BLaER1 treated with 17β-estradiol and CSF1 and Interleukin-3, amounts not matched to agents 10 nM and 100 nM (cell line): Measurements from ENCODE around the gene PRR5L.

ENCODE experiments used
- H3K27ac ChIP-seq, 11 experiments: shearing (Covaris generic); formaldehyde crosslinking; 2 replicates each; pipeline ENCODE4 v1.8.1; 2022
- H3K27me3 ChIP-seq, 11 experiments: shearing (Covaris generic); formaldehyde crosslinking; 2 replicates each; pipeline ENCODE4 v1.8.1; 2022
- H3K36me3 ChIP-seq, 11 experiments: shearing (Covaris generic); formaldehyde crosslinking; 2 replicates each; pipeline ENCODE4 v1.8.1; 2022
- H3K4me1 ChIP-seq, 10 experiments: shearing (Covaris generic); formaldehyde crosslinking; 2 replicates each; pipeline ENCODE4 v1.8.1; 2022
- H3K4me2 ChIP-seq, 11 experiments: shearing (Covaris generic); formaldehyde crosslinking; 2 replicates each; pipeline ENCODE4 v1.8.1; 2022
- H3K4me3 ChIP-seq, 10 experiments: shearing (Covaris generic); formaldehyde crosslinking; 2 replicates each; pipeline ENCODE4 v1.8.1; 2022
- H3K9ac ChIP-seq, 11 experiments: shearing (Covaris generic); formaldehyde crosslinking; 2 replicates each; pipeline ENCODE4 v1.8.1; 2022
- H3K9me3 ChIP-seq, 11 experiments: shearing (Covaris generic); formaldehyde crosslinking; replicated peaks in 1 of 11; 2 replicates each; pipeline ENCODE4 v1.8.1; 2022
- H4K20me1 ChIP-seq, 11 experiments: shearing (Covaris generic); formaldehyde crosslinking; 2 replicates each; pipeline ENCODE4 v1.8.1; 2022
- Cebpa-rat ChIP-seq, 11 experiments: shearing (Covaris generic); IDR thresholded peaks; 2 replicates each; pipeline ENCODE4 v1.8.1; 2022

Gene PRR5L

DNA sequence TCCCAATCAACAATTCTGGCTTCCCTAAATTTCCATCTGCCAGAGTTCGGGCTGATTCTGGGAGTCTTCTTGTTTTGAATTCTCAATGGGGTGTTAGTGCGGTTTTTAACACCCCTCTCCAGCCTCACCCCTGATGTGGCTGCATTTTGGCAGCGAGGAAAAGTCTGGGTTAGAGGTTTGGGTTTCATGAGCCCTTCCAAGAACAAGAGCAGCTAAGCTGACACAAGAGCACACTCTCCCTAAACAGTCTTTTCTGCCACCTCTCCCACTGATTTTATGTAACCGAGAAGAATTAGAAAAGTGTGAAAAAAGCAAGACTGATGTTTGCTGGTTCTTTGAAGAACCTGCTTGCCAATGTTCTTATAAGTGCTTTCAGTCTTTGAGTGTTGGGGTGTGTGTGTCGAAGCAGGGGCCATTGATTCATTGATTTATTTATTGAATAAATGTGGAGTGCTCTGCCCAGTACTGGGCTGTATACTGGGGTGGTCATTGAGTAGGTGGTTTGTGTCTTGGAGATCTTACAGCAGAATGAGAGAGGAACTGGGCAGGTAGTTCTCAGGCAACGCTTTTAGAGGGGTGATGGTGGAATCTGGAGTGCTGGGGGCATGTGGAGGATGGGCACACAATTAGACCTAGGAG lies 112.5 kb downstream of the PRR5L start:
- TF ChIP-seq Cebpa-rat (IDR thresholded peaks at IDR 0.05): no peak
- peaks cover 12 to 39% (median 24%) of the 10 kb centered on the region in 11 experiments; a peak in 19 of 22 replicates for H3K36me3 ChIP-seq
- H3K4me2 ChIP-seq: peak overlapping the region; percentile 73 to 95 (median 89)
- no peaks in the 10 kb centered on the region for H3K27me3 ChIP-seq
- H4K20me1 ChIP-seq: no peaks in the 10 kb centered on the region
- no peaks in the 10 kb centered on the region for H3K9me3 ChIP-seq
- peak overlapping the region in 10 of 11 experiments; percentile 13 to 63 (median 58); a peak in 17 of 22 replicates for H3K9ac ChIP-seq
- peak overlapping the region in 7 of 10 experiments; percentile 6 to 49 (median 12); a peak in 8 of 20 replicates for H3K4me3 ChIP-seq
- peaks cover 76 to 83% (median 79%) of the 10 kb centered on the region in 10 experiments for H3K4me1 ChIP-seq
- peak overlapping the region in 10 of 11 experiments; percentile 47 to 86 (median 71); a peak in 20 of 22 replicates for H3K27ac ChIP-seq

DNA sequence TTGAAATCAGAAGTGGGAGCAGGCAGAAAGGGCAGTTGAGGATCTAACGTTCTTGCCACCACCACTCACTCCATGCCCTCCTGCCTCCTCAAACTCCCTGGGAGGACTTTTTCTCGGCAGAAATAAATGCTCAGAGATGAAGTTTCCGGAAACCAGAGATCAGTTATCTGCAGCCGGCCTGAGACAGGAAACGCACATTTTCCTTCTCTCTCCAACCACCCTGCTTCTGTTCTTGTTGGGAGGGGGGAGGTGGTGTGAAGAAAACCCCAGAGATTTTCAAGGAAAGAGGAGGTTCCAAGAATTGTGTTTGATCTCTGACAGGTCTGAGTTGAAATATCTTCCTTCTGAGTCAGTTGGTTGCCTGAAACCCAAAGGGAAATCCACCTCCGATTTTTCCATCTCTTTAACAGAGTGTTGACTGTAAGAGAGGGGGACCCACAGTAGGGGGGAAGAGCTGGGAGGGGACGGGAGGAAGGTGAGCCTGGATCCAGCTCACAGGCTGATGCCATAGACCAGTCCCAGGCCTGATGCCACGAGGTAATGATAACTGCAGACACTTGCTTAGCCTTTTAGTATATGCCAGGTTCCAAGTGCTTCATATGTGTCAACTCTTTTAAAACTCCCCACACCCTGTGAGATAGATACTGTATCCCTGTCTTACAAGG lies 113.2 kb downstream of the PRR5L start:
- H3K27ac ChIP-seq: peak overlapping the region in 10 of 11 experiments; percentile 47 to 86 (median 71); a peak in 20 of 22 replicates
- H3K9me3 ChIP-seq: no peaks in the 10 kb centered on the region
- peaks cover 76 to 83% (median 79%) of the 10 kb centered on the region in 10 experiments for H3K4me1 ChIP-seq
- no peaks in the 10 kb centered on the region for H3K27me3 ChIP-seq
- H4K20me1 ChIP-seq: no peaks in the 10 kb centered on the region
- TF ChIP-seq Cebpa-rat (IDR thresholded peaks at IDR 0.05): no peak
- H3K9ac ChIP-seq: peak overlapping the region in 10 of 11 experiments; percentile 13 to 63 (median 58); a peak in 17 of 22 replicates
- H3K4me2 ChIP-seq: peak overlapping the region; percentile 73 to 95 (median 89)
- H3K36me3 ChIP-seq: peaks cover 6 to 33% (median 17%) of the 10 kb centered on the region in 11 experiments; a peak in 19 of 22 replicates
- H3K4me3 ChIP-seq: peak overlapping the region in 7 of 10 experiments; percentile 6 to 49 (median 12); a peak in 8 of 20 replicates

DNA sequence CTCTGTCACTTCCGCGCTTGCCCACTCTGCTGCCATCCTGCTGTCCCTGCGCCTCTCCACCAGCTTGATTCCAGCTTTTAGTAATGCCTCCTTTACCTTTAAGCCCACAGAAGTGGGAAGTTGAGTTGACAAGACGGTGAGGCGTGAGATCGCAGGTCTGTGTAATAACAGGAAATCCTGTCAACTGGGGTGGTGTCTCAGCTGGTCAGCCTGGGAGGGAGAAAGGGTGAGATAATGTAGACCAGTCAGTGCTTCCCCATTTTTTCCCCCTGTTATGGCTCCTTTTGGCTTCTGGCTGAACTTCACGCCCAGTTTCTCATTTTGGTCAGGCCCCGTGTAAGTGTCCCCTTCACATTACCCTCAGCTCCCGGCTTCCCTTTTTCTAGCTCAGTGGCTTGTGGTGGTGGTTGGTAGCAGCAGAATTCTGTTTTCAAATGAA lies 115.1 kb downstream of the PRR5L start:
- peak overlapping the region; percentile 64 to 86 (median 73); a peak in 21 of 22 replicates for H3K27ac ChIP-seq
- H4K20me1 ChIP-seq: no peaks in the 10 kb centered on the region
- peak overlapping the region in 4 of 10 experiments; percentile 3 to 40 (median 14); a peak in 3 of 20 replicates for H3K4me3 ChIP-seq
- TF ChIP-seq Cebpa-rat (IDR thresholded peaks at IDR 0.05): no peak
- H3K4me2 ChIP-seq: peak overlapping the region; percentile 73 to 95 (median 89)
- H3K36me3 ChIP-seq: peaks cover 0 to 21% (median 9%) of the 10 kb centered on the region in 11 experiments; a peak in 14 of 22 replicates
- peak overlapping the region; percentile 1 to 64 (median 41); a peak in 16 of 22 replicates for H3K9ac ChIP-seq
- H3K9me3 ChIP-seq: peaks cover 4 to 9% (median 6%) of the 10 kb centered on the region in 11 experiments; a peak in 15 of 22 replicates
- peaks cover 71 to 73% (median 72%) of the 10 kb centered on the region in 10 experiments for H3K4me1 ChIP-seq
- no peaks in the 10 kb centered on the region for H3K27me3 ChIP-seq

DNA sequence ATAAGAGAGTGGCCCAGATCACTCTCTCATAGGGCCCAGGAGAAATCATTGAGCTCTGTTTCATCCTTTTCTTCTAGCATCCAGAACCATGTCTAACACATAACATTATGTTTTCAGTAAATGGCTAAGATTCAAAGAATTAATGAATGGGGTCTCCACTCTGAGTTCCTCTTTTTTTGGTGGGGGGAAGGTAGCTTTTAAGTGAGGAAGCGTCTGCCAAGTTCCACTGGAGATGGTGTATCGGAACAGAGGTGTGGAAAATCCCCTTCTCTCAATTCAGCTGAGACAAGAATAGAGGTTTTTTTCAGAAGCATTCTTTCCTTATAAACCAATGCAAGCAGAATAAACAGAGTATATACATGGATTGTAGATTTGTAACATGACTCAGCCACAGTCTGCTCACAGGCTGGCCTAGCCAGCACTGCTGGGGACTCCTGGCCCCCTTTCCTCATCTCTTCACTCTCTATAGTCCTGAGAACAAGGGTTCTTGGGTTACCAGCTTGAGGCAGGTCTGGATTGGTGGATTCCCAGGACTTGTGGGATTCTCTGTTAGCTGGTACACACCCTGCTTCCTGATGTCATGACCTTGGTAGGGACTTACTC lies 116.8 kb downstream of the PRR5L start:
- Histone ChIP-seq H3K27ac (peak overlapping the region in 3 of 11 experiments; percentile 31 to 86 (median 67); a peak in 7 of 22 replicates), H3K9ac (peak overlapping the region in 2 of 11 experiments; percentile 27 to 64; a peak in 1 of 22 replicates), H3K4me3 (no peak overlapping the region), H3K27me3 (no peaks in the 10 kb centered on the region), H3K4me2 (peak overlapping the region; percentile 73 to 95 (median 89)), H3K4me1 (peaks cover 55 to 71% (median 62%) of the 10 kb centered on the region in 10 experiments), H4K20me1 (no peaks in the 10 kb centered on the region), H3K9me3 (peaks cover 4 to 9% (median 6%) of the 10 kb centered on the region in 11 experiments; a peak in 15 of 22 replicates), H3K36me3 (peaks cover 8 to 32% (median 20%) of the 10 kb centered on the region in 11 experiments; a peak in 18 of 22 replicates)
- TF ChIP-seq Cebpa-rat (IDR thresholded peaks at IDR 0.05): no peak

DNA sequence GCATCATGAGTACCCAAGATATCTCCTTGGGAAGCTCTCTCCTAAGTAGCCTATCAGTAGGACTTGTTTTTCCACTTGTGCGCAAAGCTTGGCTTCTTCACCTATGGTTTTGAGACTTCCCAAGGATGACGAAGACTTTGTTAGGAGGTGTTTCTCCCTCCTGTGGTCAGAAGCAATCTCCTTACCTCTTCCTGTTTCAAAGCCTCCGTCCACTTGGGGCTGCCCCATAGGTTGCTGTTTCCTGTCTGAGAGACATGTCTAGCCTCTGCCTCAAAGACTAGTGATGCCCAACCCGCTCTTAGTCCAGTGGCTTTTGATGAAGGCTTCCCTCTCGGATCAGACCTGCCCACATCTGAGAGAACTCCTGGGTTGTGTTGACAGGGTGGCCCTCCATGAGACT lies 121.1 kb downstream of the PRR5L start:
- H3K4me2 ChIP-seq: peak overlapping the region in 7 of 11 experiments; percentile 4 to 54 (median 34); a peak in 9 of 22 replicates
- H3K27ac ChIP-seq: no peak overlapping the region
- H4K20me1 ChIP-seq: no peaks in the 10 kb centered on the region
- peaks cover 4 to 9% (median 6%) of the 10 kb centered on the region in 11 experiments; a peak in 15 of 22 replicates for H3K9me3 ChIP-seq
- H3K4me1 ChIP-seq: peaks cover 34 to 59% (median 41%) of the 10 kb centered on the region in 10 experiments
- no peaks in the 10 kb centered on the region for H3K27me3 ChIP-seq
- H3K4me3 ChIP-seq: no peak overlapping the region
- peaks cover 21 to 52% (median 32%) of the 10 kb centered on the region in 11 experiments; a peak in 19 of 22 replicates for H3K36me3 ChIP-seq
- H3K9ac ChIP-seq: no peak overlapping the region
- no peak for TF ChIP-seq Cebpa-rat (IDR thresholded peaks at IDR 0.05)

DNA sequence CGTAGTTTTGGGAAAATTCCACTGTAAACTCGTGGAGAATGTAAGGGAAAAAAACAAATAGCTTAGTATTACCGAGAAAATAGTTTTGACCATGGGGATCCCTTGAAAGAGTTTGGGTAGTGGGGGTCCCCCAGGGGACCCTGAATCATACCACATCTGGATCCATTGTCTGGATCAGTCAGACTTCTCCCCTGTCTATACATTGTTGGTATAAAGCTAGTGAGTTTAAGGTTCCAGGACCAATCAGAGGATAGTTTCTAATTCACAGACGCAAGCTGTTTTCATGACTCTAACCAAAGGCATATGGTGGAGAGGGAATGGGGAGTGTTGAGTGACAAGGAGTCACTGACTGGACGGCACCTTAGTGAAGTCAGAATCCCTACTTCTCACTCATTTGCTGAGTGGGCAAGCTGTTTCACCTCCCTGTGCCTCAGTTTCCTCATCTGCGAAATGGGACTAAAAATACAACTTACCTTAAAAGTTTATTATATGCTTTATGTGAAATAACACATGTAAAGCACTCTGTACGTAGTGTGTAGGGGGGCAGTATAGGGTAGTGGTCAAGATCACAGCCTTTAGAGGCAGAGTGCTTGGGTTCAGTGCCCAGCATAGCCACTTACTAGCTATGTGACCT lies 123.8 kb downstream of the PRR5L start:
- Histone ChIP-seq H3K27me3 (no peaks in the 10 kb centered on the region), H3K9ac (peak overlapping the region in 2 of 11 experiments; percentile 42 to 58; a peak in 2 of 22 replicates), H4K20me1 (no peaks in the 10 kb centered on the region), H3K4me1 (peaks cover 34 to 66% (median 41%) of the 10 kb centered on the region in 10 experiments), H3K36me3 (peaks cover 17 to 72% (median 39%) of the 10 kb centered on the region in 11 experiments; a peak in 18 of 22 replicates), H3K4me3 (no peak overlapping the region), H3K27ac (peak overlapping the region in 3 of 11 experiments; percentile 54 to 69 (median 65); a peak in 3 of 22 replicates), H3K9me3 (peaks cover 4 to 8% (median 5%) of the 10 kb centered on the region in 11 experiments; a peak in 15 of 22 replicates), H3K4me2 (peak overlapping the region in 6 of 11 experiments; percentile 46 to 90 (median 74); a peak in 12 of 22 replicates)
- no peak for TF ChIP-seq Cebpa-rat (IDR thresholded peaks at IDR 0.05)

DNA sequence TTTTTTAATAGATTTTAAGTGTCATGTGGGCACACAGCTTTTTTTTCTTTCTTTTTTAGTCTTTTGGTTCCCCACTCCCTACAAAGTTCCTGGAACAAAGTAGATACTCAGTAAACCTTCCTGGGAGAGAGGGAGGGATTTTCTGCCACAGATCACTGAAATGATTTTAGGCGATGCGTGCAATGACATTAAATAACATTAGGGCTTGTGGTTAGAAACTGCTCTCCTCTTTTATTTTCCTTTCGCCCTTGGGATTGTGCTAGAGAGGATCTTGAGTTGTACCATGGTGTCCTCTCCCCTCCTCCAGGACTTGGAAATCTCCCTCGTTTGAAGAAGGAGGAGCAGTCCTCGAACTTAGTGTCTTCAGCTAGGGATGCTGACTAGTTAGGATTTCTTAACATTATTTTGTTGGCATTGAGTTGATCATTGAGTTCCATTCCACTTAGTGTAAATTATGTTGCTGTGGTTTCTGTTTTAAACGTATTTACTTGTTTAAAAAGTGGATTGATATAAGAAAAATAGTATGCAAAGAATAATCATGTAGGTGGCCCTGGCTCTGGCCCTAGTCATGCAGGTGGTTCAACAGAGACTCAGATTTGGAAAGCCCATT lies 125.6 kb downstream of the PRR5L start:
- no peak for TF ChIP-seq Cebpa-rat (IDR thresholded peaks at IDR 0.05)
- H3K27me3 ChIP-seq: no peaks in the 10 kb centered on the region
- peaks cover 17 to 78% (median 39%) of the 10 kb centered on the region in 11 experiments; a peak in 18 of 22 replicates for H3K36me3 ChIP-seq
- no peaks in the 10 kb centered on the region for H3K9me3 ChIP-seq
- peak overlapping the region in 5 of 11 experiments; percentile 3 to 58 (median 52); a peak in 9 of 22 replicates for H3K9ac ChIP-seq
- peak overlapping the region in 5 of 11 experiments; percentile 11 to 69 (median 54); a peak in 6 of 22 replicates for H3K27ac ChIP-seq
- peak overlapping the region; percentile 46 to 90 (median 74) for H3K4me2 ChIP-seq
- peaks cover 34 to 80% (median 41%) of the 10 kb centered on the region in 10 experiments for H3K4me1 ChIP-seq
- no peaks in the 10 kb centered on the region for H4K20me1 ChIP-seq
- H3K4me3 ChIP-seq: peak overlapping the region in 2 of 10 experiments; percentile 16 to 25; a peak in 2 of 20 replicates
